Heart right ventricle (tissue), 16 donors: ENCODE results near the gene TECTA. TPM values are rescaled to one million over a fixed set of nuclear protein-coding genes. Genes with fewer than 3 reads are reported as not detected.

Source experiments
- ATAC-seq, 8 donors: fragments of 200-7000 bp; cut with Tn5 transposase; one replicate each; pipeline ENCODE4 v1.9.1; 2020; ENCODE audit warnings: mild to moderate bottlenecking in 8 of 8, moderate library complexity in 8 of 8, moderate number of reproducible peaks in 1 of 8
- DNase-seq, 2 donors: peaks; one replicate each; pipeline ENCODE4 v3.0.0-alpha.2; 2020
- H3K27ac ChIP-seq, 10 donors: fragments of 200-600 bp; sonication (generic) in 2 of 10; one replicate each; pipeline versions ENCODE4 v1.5.0 to v1.8.0; 2020 to 2022; ENCODE audit warnings: mild to moderate bottlenecking in 3 of 10
- H3K27me3 ChIP-seq, 7 donors: fragments of 200-600 bp; one replicate each; pipeline ENCODE4 v1.8.0; 2021 to 2022; ENCODE audit warnings: mild to moderate bottlenecking in 2 of 7
- H3K36me3 ChIP-seq, 9 donors: fragments of 200-600 bp; sonication (generic) in 1 of 9; one replicate each; pipeline versions ENCODE4 v1.5.0 to v1.8.0; 2020 to 2022; ENCODE audit warnings: mild to moderate bottlenecking in 2 of 9
- H3K4me1 ChIP-seq, 9 donors: fragments of 200-600 bp; sonication (generic) in 1 of 9; one replicate each; pipeline versions ENCODE4 v1.5.0 to v1.8.0; 2020 to 2022; ENCODE audit warnings: mild to moderate bottlenecking in 4 of 9
- H3K4me3 ChIP-seq, 10 donors: fragments of 200-600 bp; sonication (generic) in 2 of 10; one replicate each; pipeline versions ENCODE4 v1.5.0 to v1.8.0; 2020 to 2022; ENCODE audit warnings: mild to moderate bottlenecking in 7 of 10, moderate library complexity in 2 of 10
- H3K9me3 ChIP-seq, 11 donors: fragments of 200-600 bp in 10 of 11; sonication (generic) in 2 of 11; one replicate each; pipeline versions ENCODE4 v1.5.0 to v1.8.0; 2013 to 2022; ENCODE audit warnings: mild to moderate bottlenecking in 2 of 11, control low read depth in 1 of 11, moderate library complexity in 1 of 11
- WGBS, 2 donors: extraction: QIAGEN DNeasy Blood & Tissue Kit; methylation state at CpG; one replicate each; pipeline ENCODE4 v1.1.7; 2013; ENCODE audit warnings: inconsistent platforms in 1 of 2; 5-methylcytosine and 5-hydroxymethylcytosine counted together
- intact Hi-C, 10 donors: fragments of 100-400 bp; cut with DNase I; formaldehyde crosslinking; loops; one replicate each; pipeline versions ENCODE4 v1.11.1 to v1.14.2; 2022
- polyA plus RNA-seq, 2 donors: library from polyadenylated mRNA; stranded (reverse); fragments of 200-250 nt; gene quantifications; one replicate each; pipeline ENCODE4 v1.2.3, GENCODE V29; 2013
- total RNA-seq, 10 donors: library from RNA; stranded (reverse); fragmentation: NEBNext Ultra II Directional in 3 of 10; extraction: Animal tissue kit (Norgen Biotek cat#: 25700) in 3 of 10; gene quantifications; one replicate each; pipeline versions ENCODE4 v1.2.1 to v1.2.4, GENCODE V29; 2021 to 2023
- TF ChIP-seq, protein P1 (sequence below), 9 donors: fragments of 200-600 bp; sonication (generic) in 2 of 9; IDR thresholded peaks; one replicate each; pipeline versions ENCODE4 v1.5.0 to v1.8.0; 2021 to 2022; ENCODE audit warnings: antibody characterized with exemption in 9 of 9, mild to moderate bottlenecking in 5 of 9, moderate library complexity in 1 of 9
- donor health status: Arrhythmogenic right ventricular cardiomyopathy.
- donor health status: ischemic (EF 13 %, LVEDD 7.1; RV severe dilation, severe dysfunction).
- donor health status: healthy with polysubstance abuse.
- donor health status: DM: no; HTN: yes; CAD: no.
- donor health status: DM: no; HTN: no; CAD: no.
- donor health status: ischemic (EF 25% LVEDD 6.9; RV normal size, moderate dysfunction).
- donor health status: ischemic (EF 25% LVEDD 5.7; RV mildly dilated, moderate dysfunction).
- donor health status: healthy.
- donor health status: DM: yes; HTN: yes; CAD: no.
- donor health status: Ischemic cardiomyopathy.
- donor health status: ischemic (EF 35%, LVEDD 5.7; RV mildly dilated, moderate dysfunction).
- donor health status: nonischemic (EF 11% LVEDD 7.7; RV severe dilation, severe dysfunction).
- donor health status: DM: yes; HTN: yes; CAD: no.
- donor health status: PGD.
- donor health status: ischemic (EF 29% LVEDD 5.4; RV normal size, mild dysfunction).
- donor health status: nonischemic (EF 23%, LVEDD 6.1; RV moderate dilation, normal function).

Gene TECTA
- total and polyA plus RNA-seq, 12 donors = 0.38 to 1.9 (median 1.1) TPM

DNA sequence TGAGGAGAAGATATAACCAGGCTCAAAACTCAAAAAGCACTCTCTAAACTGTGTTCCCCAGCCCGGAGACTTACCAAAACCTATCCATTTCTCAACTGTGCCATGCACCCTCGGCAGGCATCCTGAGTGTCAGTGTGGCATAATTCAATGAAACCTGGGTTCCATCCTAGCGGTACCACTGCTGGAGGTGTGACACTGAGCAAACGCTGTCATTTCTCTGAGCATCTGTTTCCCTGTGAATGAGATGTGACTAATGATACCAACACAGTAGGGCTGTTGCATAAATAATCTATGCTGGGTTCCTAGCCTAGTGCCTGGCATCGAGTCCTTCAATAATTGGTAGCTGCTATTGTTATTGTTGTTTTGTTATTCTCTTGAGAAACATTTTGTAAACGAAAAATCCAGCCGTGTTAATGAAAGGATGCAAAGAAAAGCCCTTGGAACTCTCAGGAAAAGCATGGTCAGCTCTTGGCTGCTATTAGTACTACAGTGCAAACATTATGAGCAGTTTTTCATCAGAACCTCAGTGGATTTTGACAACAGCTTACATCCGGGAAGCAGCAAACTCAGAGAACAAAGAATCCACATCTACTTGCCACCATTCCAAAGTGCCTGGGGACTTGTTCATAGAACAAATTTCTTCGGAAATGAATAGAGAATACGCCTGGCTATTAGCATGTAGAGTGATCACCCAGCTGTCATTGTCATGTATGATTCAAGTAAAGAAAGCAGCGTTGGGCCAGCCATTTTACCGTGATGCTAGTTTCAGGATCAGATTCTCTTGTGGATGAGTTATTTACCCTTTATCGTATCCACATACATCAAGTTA, 53.7 kb downstream of the TECTA start:
- H3K27ac ChIP-seq = no peak overlapping the region
- H3K4me1 ChIP-seq = no peaks in the 10 kb centered on the region
- WGBS, 2 donors = 86 to 87% methylated on average over 13 of the region's 13 CpGs
- no peak for ATAC-seq
- no peak overlapping the region for H3K4me3 ChIP-seq
- TF ChIP-seq, protein P1, sequence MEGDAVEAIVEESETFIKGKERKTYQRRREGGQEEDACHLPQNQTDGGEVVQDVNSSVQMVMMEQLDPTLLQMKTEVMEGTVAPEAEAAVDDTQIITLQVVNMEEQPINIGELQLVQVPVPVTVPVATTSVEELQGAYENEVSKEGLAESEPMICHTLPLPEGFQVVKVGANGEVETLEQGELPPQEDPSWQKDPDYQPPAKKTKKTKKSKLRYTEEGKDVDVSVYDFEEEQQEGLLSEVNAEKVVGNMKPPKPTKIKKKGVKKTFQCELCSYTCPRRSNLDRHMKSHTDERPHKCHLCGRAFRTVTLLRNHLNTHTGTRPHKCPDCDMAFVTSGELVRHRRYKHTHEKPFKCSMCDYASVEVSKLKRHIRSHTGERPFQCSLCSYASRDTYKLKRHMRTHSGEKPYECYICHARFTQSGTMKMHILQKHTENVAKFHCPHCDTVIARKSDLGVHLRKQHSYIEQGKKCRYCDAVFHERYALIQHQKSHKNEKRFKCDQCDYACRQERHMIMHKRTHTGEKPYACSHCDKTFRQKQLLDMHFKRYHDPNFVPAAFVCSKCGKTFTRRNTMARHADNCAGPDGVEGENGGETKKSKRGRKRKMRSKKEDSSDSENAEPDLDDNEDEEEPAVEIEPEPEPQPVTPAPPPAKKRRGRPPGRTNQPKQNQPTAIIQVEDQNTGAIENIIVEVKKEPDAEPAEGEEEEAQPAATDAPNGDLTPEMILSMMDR (IDR thresholded peaks at IDR 0.05) = no peak
- H3K9me3 ChIP-seq = peaks cover 0 to 8% (median 0%) of the 10 kb centered on the region in 11 donors
- DNase-seq = no peak
- intact Hi-C loops = no loop called here
- H3K36me3 ChIP-seq = no peaks in the 10 kb centered on the region
- H3K27me3 ChIP-seq = no peaks in the 10 kb centered on the region

DNA sequence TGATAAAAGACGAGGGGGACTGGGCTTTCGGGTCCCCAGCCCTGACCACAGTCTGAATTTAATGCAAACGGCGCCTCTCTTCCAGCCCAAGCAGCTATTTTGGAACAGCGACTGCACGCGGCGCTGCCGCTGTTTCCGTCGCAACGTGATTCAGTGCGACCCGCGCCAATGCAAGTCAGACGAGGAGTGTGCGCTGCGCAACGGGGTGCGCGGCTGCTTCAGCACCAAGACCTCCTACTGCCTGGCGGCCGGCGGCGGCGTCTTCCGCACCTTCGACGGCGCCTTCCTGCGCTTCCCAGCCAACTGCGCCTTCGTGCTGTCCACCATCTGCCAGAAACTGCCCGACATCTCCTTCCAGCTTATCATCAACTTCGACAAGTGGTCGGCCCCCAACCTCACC, 56.7 kb downstream of the TECTA start:
- no peaks in the 10 kb centered on the region for H3K27me3 ChIP-seq
- TF ChIP-seq, protein P1 (IDR thresholded peaks at IDR 0.05) = no peak
- DNase-seq = no peak
- no peak overlapping the region for H3K27ac ChIP-seq
- intact Hi-C loops = no loop called here
- H3K9me3 ChIP-seq = no peaks in the 10 kb centered on the region
- WGBS, 2 donors = 69 to 85% methylated on average over 36 of the region's 36 CpGs
- no peak for ATAC-seq
- no peak overlapping the region for H3K4me3 ChIP-seq
- H3K36me3 ChIP-seq = no peaks in the 10 kb centered on the region
- H3K4me1 ChIP-seq = no peaks in the 10 kb centered on the region

DNA sequence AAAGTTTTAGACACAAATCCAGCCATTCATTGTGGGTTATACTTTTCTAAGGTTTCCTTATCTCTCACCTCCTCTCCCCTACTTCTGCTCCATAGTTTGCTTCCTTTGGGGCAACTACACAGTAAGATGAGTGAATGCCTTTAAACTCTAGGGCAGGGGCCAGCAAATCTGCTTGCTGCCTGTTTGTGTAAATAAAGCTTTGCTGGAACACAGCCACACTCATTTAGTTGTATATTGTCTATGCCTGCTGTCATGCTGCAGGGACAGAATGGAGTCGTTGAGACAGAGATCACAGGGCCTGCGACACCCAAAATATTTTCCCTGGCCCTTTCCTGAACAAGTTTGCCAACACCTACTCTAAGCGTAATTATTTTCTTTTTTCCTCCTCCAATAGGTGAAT, 58.7 kb downstream of the TECTA start:
- H3K9me3 ChIP-seq = no peaks in the 10 kb centered on the region
- intact Hi-C loops = no loop called here
- DNase-seq (no peak), ATAC-seq (no peak)
- H3K27ac ChIP-seq = no peak overlapping the region
- H3K27me3 ChIP-seq = no peaks in the 10 kb centered on the region
- no peaks in the 10 kb centered on the region for H3K36me3 ChIP-seq
- TF ChIP-seq, protein P1 (IDR thresholded peaks at IDR 0.05) = no peak
- 84 to 87% methylated on average over 3 of the region's 3 CpGs for WGBS, 2 donors
- no peak overlapping the region for H3K4me3 ChIP-seq
- H3K4me1 ChIP-seq = no peaks in the 10 kb centered on the region

DNA sequence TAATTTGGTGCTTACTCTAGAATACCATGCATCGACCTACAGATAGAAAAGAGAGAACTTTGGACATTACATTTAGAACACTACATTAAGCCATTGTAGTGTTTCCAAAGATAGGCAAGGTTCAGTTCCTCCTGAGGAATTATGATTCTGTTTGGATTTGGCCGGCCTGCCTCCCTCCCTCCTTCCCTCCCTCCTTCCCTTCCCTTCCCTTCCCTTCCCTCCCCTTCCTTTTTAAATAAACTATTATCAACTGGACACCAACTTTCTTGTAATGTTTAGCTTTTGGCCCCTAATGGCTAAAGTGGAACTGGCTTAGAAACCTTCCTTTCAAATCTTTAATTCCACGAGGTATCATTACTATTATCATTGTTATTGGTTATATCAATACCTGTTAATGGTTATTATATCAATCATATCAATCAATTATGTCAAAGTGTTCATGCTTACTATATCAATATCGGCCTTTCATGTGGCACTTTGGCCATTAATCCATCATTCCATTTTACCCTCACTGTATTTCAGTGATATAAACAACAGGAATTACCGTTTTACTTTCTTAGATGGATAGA, 60.4 kb downstream of the TECTA start:
- TF ChIP-seq, protein P1 (IDR thresholded peaks at IDR 0.05) = no peak
- Histone ChIP-seq H3K36me3 (no peaks in the 10 kb centered on the region), H3K27me3 (no peaks in the 10 kb centered on the region), H3K27ac (no peak overlapping the region), H3K4me3 (no peak overlapping the region), H3K9me3 (no peaks in the 10 kb centered on the region), H3K4me1 (no peaks in the 10 kb centered on the region)
- DNase-seq (no peak), ATAC-seq (no peak)
- intact Hi-C loops = no loop called here
- WGBS, 2 donors = 80 to 86% methylated on average over 5 of the region's 5 CpGs
